RWPE1 (cell line): ENCODE measurements around the gene UXS1.

ENCODE experiments used
- CTCF ChIA-PET: fragments of 350-600 bp; sonication (Branson Sonifier 250); formaldehyde crosslinking; extraction: SDS; loops from one replicate; lab custom pipeline; 2021; lab: Yijun Ruan, JAX
- POLR2A ChIA-PET: fragments of 400-600 bp; formaldehyde crosslinking; extraction: SDS; loops from one replicate; lab custom pipeline; 2020; ENCODE audit warnings: antibody characterized with exemption; ENCODE audit not compliant: low non-redundant PET; lab: Yijun Ruan, JAX
- DNase-seq: peaks from one replicate; pipeline ENCODE4 v3.0.0; 2012; ENCODE audit warnings: low spot score
- H3K27ac ChIP-seq: fragments of 450-650 bp; 2 replicates; pipeline ENCODE4 v1.5.1; 2017
- CTCF ChIP-seq: fragments of 450-650 bp; conservative IDR thresholded peaks from 2 replicates; pipeline ENCODE4 v1.5.1; 2017; ENCODE audit warnings: low read depth, mild to moderate bottlenecking

UXS1 gene

GRCh38 chr2:106195981-106196380 lies 1.9 kb upstream of the UXS1 start:
- no peak for DNase-seq
- CTCF ChIA-PET = interaction anchor here (1.0 kb wide), 1 partner anchor 92 kb away, joined by 3 read pairs; no protein-coding TSS in a partner anchor
- TF ChIP-seq CTCF = no peak
- no peak overlapping the region for H3K27ac ChIP-seq
- POLR2A ChIA-PET = no interaction called here

- H3K27ac ChIP-seq = no peak overlapping the region
- TF ChIP-seq CTCF = no peak
- DNase-seq = no peak
- ChIA-PET CTCF (interaction anchor here (1.0 kb wide), 1 partner anchor 91 kb away, joined by 3 read pairs; no protein-coding TSS in a partner anchor), POLR2A (no interaction called here)
These were observed 1.4 kb upstream of the UXS1 start for GRCh38 chr2:106195456-106195855.

GRCh38 chr2:106193690-106193976 lies 468 bp downstream of the UXS1 start:
- peak; percentile 4 for DNase-seq
- H3K27ac ChIP-seq = peak overlapping the region; percentile 79
- POLR2A ChIA-PET = no interaction called here
- CTCF ChIA-PET = interaction anchor here (0.6 kb wide), 1 partner anchor 421 kb away, joined by 4 read pairs; no protein-coding TSS in a partner anchor
- no peak for TF ChIP-seq CTCF

- TF ChIP-seq CTCF = no peak
- ChIA-PET CTCF (interaction anchor here (0.6 kb wide), 1 partner anchor 420 kb away, joined by 4 read pairs; no protein-coding TSS in a partner anchor), POLR2A (no interaction called here)
- DNase-seq = peak; percentile 77
- peak overlapping the region; percentile 79 for H3K27ac ChIP-seq
These were observed 1.1 kb downstream of the UXS1 start for GRCh38 chr2:106192752-106193689.

- no peak for TF ChIP-seq CTCF
- ChIA-PET CTCF (no interaction called here), POLR2A (no interaction called here)
- H3K27ac ChIP-seq = no peak overlapping the region
- no peak for DNase-seq
These were observed 2.5 kb downstream of the UXS1 start for GRCh38 chr2:106191511-106192016.

GRCh38 chr2:106189764-106190468 lies 4.2 kb downstream of the UXS1 start:
- ChIA-PET CTCF (no interaction called here), POLR2A (no interaction called here)
- peak; percentile 45 for DNase-seq
- TF ChIP-seq CTCF = no peak
- H3K27ac ChIP-seq = no peak overlapping the region
